GM19240 (cell line): Measurements from ENCODE around the gene PDE2A.

Source experiments
- DNase-seq: peaks from one replicate; pipeline ENCODE4 v3.0.0; 2011; ENCODE audit warnings: low spot score; ENCODE audit not compliant: insufficient read length

The PDE2A gene

DNA sequence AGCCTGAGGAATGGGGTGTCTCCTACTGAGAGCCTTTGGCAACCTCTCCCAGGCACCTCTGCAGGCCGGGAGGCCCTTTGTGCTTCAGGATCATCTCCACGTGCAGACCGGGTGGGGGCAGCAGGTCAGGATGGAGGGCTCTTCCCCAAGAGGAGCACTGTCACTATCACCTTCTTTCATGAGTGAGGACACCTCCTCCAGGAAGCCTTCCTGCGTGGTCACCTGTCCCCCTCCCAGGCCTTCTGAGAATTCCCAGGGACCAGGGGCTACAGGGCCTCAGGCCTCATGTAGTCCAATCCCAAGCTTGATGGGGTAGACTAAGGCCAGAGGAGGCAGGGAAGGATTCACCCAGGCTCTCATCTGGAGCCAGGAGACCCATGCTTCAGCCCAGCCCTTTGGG is 57.6 kb downstream of the PDE2A start:
- DNase-seq: no peak

GRCh38 chr11:72615329-72615728 is 58.9 kb downstream of the PDE2A start:
- no peak for DNase-seq

DNA sequence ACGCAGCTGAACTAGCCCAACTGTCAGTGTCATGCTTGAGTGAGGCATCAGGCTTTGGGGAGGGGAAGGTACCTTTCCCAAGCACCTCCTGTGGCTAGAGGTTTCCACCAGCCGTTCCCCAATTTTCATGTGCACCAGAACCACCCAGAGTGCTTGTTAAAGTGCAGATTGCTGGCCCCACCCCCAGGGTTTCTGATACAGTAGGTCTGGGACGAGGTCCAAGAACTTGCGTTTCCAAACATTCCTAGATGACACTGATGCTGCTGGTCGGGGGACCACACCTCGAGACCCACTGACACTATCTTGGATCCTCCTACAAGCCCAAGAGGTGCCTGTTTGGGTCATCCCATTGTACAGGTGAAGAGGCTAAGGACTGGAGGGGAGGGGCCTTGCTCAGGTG is 59.8 kb downstream of the PDE2A start:
- DNase-seq: no peak

DNA sequence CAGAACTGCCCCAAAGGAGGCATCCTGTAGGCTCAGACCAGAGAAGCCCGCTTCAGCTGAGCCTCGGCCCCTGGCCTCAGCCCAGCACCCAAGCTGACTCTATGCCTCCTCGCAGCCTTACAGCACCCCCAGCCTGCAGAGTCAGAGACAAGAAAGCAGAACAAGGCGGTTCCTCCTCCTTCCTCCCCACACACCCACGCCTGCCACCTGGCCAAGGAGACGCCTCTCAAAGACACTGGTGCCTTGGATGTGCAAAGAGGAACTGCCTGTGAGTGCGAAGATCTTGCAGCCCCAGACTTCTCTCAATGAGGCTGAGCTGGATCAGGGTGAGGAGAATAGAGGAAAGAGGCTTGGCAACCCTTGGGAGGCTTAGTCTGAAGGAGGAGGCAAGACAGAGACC is 60.2 kb downstream of the PDE2A start:
- DNase-seq: peak; percentile 75

DNA sequence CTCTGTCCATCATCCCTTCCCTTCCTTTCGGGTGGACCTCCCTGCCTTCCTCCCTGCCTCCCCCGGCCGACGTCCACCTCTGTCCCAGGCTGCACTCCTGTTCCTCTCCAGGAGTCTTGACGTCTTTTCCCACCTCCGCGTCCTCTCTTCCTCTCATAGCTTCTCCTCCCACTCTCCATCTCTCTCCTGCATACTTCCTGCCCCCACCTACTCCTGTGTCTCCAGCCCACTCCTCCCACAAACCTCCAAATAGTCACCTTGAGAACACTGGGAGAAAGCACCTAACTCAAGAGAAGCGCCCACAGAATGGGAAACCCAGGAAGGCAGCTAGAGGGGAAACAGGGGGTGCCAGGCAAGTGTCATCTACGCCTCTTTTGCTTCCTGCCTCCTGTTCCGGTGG is 60.8 kb downstream of the PDE2A start:
- DNase-seq: no peak

DNA sequence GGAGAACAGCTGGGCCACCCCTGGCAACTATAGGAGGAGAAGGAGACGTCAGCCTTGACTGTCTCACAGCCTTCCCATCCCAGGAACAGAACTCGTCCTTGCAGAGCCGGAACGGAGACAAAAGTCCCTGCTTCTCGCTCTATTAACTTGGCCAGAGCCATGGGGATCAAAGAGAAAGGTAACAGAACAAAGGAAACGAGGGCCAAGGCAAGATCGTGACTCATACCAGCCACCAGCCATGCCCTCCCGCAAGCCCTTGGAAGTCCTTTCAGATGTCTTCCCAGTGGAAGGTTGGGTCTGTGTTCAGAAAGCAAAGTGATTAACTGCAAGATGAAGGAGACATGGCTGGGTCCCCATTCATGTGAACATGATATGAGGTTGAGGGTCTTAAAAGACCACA is 64.7 kb downstream of the PDE2A start:
- no peak for DNase-seq

DNA sequence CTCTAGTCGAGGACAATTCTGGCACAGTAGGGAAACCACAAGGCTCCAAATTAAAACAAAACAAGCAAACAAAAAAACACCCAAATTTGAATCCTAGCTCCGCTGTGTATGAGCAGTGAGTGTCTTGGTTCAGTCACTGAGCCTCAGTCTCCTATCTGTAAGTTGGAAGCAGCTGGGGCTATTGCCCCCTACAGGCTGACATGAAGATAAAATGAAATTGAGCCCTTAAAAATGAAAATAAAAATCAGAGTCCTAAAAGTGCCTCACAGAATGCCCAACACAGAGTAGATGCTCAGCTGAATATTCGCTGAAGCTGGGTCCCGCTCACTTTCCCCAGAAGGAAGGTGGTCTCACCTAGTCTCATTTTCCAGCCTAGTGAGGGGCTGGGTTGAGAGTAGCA is 65.2 kb downstream of the PDE2A start:
- DNase-seq: no peak

DNA sequence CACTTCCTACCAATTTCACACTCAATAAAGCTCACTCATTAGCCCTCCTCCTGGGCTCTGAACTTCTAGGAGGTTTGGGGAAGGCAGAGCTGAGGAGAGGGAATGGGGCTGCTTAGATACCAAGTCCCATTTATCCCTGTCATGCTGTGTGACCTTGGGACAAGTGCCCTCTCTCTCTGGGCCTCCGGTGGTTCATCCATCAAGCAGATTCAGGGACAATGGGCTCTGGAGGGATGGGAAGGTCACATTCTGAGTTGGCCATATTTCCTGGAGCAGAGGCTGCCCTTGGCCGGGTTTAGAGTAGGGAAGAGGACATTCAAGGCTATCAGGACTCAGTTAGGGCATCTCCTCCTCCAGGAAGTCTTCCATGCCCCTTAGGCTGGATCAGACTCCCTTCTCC is 66.7 kb downstream of the PDE2A start:
- no peak for DNase-seq

GRCh38 chr11:72606748-72607468 is 67.3 kb downstream of the PDE2A start:
- no peak for DNase-seq

DNA sequence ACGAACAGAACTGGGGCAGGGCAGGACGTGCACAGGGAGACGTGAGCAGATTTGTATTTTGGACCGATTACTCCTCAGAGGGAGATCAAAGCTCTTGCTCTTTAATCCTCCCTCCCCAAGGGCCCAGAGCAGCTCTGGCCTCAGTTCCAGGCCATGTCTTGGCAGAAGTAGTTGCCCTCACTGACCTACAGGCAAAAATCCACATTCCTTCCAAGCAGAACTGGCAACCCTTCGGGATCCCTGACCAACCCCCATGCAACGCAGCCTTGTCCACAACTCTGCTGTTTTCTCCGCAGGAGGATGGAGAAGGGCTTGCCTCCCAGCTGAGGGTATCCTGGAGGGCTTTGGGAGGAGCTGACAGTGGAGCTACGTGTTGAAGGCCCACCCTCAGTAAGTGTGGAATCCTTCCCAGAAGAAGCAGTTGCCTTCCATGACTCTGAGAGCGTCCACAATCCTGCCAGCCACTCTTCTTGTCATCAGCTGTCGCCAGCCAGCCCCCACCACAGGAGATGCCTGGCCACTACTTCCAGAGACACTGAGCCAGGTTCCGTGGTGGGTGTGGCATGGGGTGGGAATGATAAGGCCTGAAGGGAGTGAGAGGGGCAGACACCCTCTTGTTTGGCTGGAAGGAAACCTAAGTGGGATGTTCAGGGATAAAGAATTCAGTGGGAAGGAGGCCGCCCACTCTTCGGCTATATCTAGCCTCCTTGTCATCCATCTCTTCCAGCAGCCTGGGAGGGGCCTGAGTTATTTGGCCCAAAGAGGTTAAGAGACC is 68.1 kb downstream of the PDE2A start:
- no peak for DNase-seq

- no peak for DNase-seq
Observed at GRCh38 chr11:72604256-72604655, 70.0 kb downstream of the PDE2A start.

GRCh38 chr11:72602250-72602904 is 71.8 kb downstream of the PDE2A start:
- no peak for DNase-seq

- DNase-seq: no peak
Observed at GRCh38 chr11:72600557-72600956, 73.7 kb downstream of the PDE2A start.

- DNase-seq: no peak
Observed at GRCh38 chr11:72599325-72600117, 74.7 kb downstream of the PDE2A start.

- DNase-seq: no peak
Observed at GRCh38 chr11:72598906-72599305, 75.3 kb downstream of the PDE2A start.

DNA sequence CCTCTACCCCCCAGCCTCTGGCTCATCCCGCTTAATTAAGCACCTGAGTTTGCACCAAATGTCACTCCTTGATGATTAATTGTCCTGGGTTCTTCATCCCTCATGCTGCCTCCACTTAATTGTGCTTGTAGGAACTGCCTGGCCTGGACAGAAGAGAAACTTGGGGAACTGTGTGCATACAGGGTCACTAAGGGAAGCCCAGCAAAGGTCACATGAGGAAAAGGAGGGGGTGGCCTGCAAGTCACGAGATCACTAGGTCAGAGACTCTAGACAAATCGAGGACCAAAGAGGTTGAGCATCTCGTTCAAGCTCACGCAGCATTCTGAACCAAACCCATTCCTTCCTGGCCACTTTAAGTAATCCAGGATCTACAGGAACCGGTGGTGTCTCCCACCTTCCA is 75.8 kb downstream of the PDE2A start:
- no peak for DNase-seq

DNA sequence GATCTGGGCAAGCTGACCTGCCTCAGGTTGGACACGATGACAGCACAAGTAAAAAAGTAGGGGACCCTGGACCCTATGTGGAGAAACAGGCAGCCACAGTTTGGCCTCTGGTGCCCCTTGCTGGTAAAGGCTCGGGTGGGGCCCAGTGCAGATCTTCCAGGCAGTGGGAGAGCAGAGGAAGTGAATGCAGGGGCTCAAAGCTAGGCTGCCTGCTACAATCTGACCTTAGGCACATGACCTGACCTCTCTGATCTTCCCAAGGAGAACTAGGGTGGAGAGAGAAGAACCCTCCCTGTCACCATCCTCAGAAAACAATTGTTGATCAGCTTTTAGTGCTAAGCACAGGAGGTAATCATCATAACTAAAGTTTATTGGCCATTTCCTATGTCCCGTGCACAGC is 76.5 kb downstream of the PDE2A start:
- no peak for DNase-seq

DNA sequence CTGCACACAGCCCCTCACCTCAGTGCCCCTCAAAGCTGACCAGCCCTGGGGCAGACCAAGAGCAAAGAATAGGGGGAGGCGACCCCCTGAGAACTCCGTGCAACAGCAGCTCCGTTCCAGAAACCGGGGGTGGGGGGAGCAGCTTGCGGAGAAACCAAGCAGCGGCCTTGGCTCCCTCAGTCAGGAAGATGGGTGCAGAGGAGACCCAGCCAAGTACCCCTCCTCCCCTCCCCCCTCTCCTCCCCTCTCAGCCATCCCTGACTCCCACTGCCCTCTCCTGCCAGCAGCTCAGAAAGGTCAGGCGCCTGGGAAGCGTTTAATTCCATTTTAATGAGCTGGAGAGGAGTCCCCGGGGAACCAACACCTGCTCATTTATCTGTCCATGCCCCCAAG is 78.9 kb downstream of the PDE2A start:
- no peak for DNase-seq

GRCh38 chr11:72594493-72595291 is 79.5 kb downstream of the PDE2A start:
- DNase-seq: no peak

DNA sequence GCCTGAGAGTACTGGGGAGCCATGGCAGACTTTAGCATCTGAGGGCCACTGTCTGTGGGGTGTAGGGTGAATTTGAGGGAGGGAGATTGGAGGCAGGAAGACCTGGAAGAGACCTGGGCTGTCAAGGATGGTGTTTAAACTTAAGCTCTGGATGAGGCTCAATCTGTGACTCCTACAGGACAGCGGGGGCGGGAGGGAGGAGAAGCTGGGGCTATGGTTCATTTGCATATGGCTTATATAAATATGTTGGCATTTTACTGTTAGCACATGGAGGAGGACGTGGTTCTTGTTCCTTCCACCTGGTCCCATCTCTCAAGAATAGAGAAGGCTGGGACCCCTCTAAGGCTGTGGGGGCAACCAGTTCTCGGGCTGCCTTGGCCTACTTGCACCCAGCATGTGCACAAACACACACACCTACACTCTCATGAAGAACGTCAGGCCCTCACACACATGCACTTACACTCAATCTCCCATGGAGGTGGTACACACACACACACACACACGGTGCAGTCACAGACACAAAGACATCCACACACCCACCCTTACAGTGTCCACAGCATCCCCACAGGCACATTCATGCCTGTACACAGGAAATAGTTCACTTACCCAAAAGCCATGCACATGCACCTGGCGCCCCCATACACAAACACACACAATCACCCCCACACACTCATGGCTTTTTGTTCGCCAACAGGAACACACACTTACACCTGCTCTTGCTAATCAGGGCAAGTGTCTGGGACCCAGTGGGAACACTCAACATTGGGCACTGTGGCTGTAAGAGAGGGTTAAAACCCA is 81.3 kb downstream of the PDE2A start:
- DNase-seq: no peak
